Measurements from ENCODE around the gene NUDCD3. TPM values are rescaled to one million over a fixed set of nuclear protein-coding genes. Genes with fewer than 3 reads are reported as not detected.
"Not testable (repeated sequence)": the region's sequence is repeated elsewhere in the genome, so short reads cannot be mapped to it uniquely, and the experiment has no call there.

Gene NUDCD3
- total RNA-seq, 1 donor from 2014 or later, result 39.3 TPM

DNA sequence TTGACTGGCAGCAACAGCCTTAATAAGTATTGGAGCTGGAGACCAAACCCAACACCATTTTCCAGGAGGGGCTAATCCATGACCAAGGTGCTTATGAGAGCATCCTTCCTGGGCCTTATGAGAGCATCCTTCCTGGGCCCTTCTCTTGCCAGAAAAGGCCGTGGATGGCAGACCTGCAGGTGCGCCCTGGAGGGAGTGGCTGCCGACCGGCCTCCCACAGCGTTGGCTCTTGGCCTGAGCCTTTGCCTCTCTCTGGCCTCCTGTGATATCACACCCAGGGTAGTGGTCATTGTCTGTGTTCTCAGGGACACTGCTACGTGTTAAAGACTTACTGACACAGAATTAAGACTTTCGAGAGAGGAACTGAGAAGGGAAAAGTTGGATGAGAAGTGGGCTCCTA is 22.3 kb upstream of the NUDCD3 start:
- Histone ChIP-seq H3K27ac (no peak overlapping the region), H3K4me3 (no peak overlapping the region), H3K36me3 (no peaks in the 10 kb centered on the region), H3K4me1 (no peaks in the 10 kb centered on the region), H3K27me3 (no peaks in the 10 kb centered on the region), H3K9me3 (peaks cover 0 to 4% of the 10 kb centered on the region in 2 donors)
- no peak for DNase-seq (ENCODE audit: low spot score in 2 of 2)
- no peak for TF ChIP-seq CTCF (IDR thresholded peaks at IDR 0.05)
- intact Hi-C loops (cut with DNase I), result no loop called here

DNA sequence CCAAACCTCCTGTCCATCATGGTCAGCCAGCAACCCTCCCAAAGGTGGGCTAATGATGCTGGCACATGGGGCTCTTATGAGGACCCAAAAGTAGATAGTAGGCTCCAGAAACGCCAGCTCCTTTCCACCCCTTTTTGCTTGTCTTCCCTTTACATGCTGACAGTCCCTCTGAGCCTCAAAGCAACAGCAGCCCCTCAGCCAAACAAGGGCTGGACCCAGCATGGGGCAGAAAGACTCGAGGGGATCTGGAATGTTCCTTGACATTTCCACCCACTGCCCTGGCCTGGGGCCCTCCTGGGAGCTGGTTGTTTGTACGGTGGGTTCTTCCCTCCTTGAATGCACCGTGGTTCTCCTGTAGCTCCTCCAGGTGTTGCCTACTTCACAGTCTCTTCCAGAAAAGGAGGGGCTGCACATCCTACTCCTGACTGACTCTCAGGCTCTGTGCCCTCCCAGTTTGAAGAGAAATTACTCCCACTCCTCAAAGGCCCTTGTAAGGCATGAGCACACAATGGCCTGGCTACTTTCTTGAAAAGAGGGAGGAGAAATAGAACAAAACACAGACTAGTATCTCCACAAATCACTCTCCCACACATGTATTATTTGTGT is 21.5 kb upstream of the NUDCD3 start:
- Histone ChIP-seq H3K27ac (no peak overlapping the region), H3K27me3 (no peaks in the 10 kb centered on the region), H3K4me1 (no peaks in the 10 kb centered on the region), H3K4me3 (no peak overlapping the region), H3K36me3 (no peaks in the 10 kb centered on the region), H3K9me3 (peaks cover 0 to 4% of the 10 kb centered on the region in 2 donors)
- DNase-seq (ENCODE audit: low spot score in 2 of 2), result no peak
- intact Hi-C loops (cut with DNase I), result no loop called here
- TF ChIP-seq CTCF (IDR thresholded peaks at IDR 0.05), result no peak

GRCh38 chr7:44511236-44511635 is 20.8 kb upstream of the NUDCD3 start:
- no peak for TF ChIP-seq CTCF (IDR thresholded peaks at IDR 0.05)
- no peak overlapping the region for H3K27ac ChIP-seq
- no peaks in the 10 kb centered on the region for H3K4me1 ChIP-seq
- H3K36me3 ChIP-seq, result no peaks in the 10 kb centered on the region
- H3K9me3 ChIP-seq, result peaks cover 0 to 4% of the 10 kb centered on the region in 2 donors
- intact Hi-C loops (cut with DNase I), result no loop called here
- no peak overlapping the region for H3K4me3 ChIP-seq
- no peaks in the 10 kb centered on the region for H3K27me3 ChIP-seq
- DNase-seq (ENCODE audit: low spot score in 2 of 2), result no peak

- Histone ChIP-seq H3K36me3 (no peaks in the 10 kb centered on the region), H3K4me3 (no peak overlapping the region), H3K27ac (no peak overlapping the region), H3K4me1 (no peaks in the 10 kb centered on the region), H3K27me3 (no peaks in the 10 kb centered on the region), H3K9me3 (peaks cover 0 to 4% of the 10 kb centered on the region in 2 donors)
- intact Hi-C loops (cut with DNase I), result no loop called here
- no peak for TF ChIP-seq CTCF (IDR thresholded peaks at IDR 0.05)
- no peak for DNase-seq (ENCODE audit: low spot score in 2 of 2)
Observed at GRCh38 chr7:44508328-44509030, 18.0 kb upstream of the NUDCD3 start.

GRCh38 chr7:44506592-44507288 is 16.3 kb upstream of the NUDCD3 start:
- intact Hi-C loops (cut with DNase I); H3K9me3 ChIP-seq; DNase-seq (ENCODE audit: low spot score in 2 of 2); H3K4me3 ChIP-seq; H3K36me3 ChIP-seq; H3K4me1 ChIP-seq; H3K27me3 ChIP-seq; H3K27ac ChIP-seq: not testable (repeated sequence)

DNA sequence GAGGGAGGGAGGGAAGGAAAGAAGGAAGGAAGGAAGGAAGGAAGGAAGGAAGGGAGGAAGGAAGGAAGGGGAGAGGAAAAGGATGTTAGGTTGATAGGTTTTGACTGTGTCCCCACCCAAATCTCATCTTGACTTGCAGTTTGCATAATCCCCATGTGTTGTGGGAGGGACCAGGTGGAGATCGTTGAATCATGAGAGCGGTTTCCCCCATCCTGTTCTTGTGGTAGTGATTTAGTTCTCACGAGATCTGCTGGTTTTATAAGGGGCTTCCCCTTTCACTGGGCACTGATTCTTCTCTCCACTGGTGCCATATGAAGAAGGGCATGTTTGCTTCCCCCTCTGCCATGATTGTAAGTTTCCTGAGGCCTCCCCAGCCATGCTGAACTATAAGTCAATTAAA is 15.1 kb upstream of the NUDCD3 start:
- H3K27ac ChIP-seq, result no peak overlapping the region
- no peaks in the 10 kb centered on the region for H3K36me3 ChIP-seq
- peaks cover 0 to 4% of the 10 kb centered on the region in 2 donors for H3K9me3 ChIP-seq
- no peaks in the 10 kb centered on the region for H3K4me1 ChIP-seq
- no peaks in the 10 kb centered on the region for H3K27me3 ChIP-seq
- TF ChIP-seq CTCF (IDR thresholded peaks at IDR 0.05), result no peak
- intact Hi-C loops (cut with DNase I), result no loop called here
- H3K4me3 ChIP-seq, result no peak overlapping the region
- no peak for DNase-seq (ENCODE audit: low spot score in 2 of 2)

All from ascending aorta (tissue), 2 donors.